GM23338 (cell line): ENCODE data around the gene STAB2. TPM values are rescaled to one million over a fixed set of nuclear protein-coding genes. Genes with fewer than 3 reads are reported as not detected.

ENCODE experiments used
- ATAC-seq: fragments of 200-7000 bp; cut with Tn5 transposase; 3 replicates; pipeline ENCODE4 v1.9.1; 2020
- DNase-seq: peaks from one replicate; pipeline ENCODE4 v3.0.0-alpha.2; 2015; ENCODE audit warnings: low spot score
- H2AFZ ChIP-seq: fragments of 200-600 bp; sonication (generic); 2 replicates; pipeline ENCODE4 v1.8.0; 2016; ENCODE audit warnings: antibody characterized with exemption, mild to moderate bottlenecking, moderate library complexity
- H3F3A ChIP-seq: fragments of 200-600 bp; sonication (generic); replicated peaks from 2 replicates; pipeline ENCODE4 v1.8.0; 2017; ENCODE audit warnings: antibody characterized with exemption, mixed run types, low read depth
- H3K27ac ChIP-seq: fragments of 200-600 bp; sonication (generic); 2 replicates; pipeline ENCODE4 v1.6.1; 2016; ENCODE audit warnings: low read depth
- H3K27me3 ChIP-seq: fragments of 200-600 bp; sonication (generic); 2 replicates; pipeline ENCODE4 v1.8.0; 2016; ENCODE audit warnings: mild to moderate bottlenecking, mixed run types, moderate library complexity; ENCODE audit not compliant: insufficient read depth
- H3K36me3 ChIP-seq: fragments of 200-600 bp; sonication (generic); 2 replicates; pipeline ENCODE4 v1.8.0; 2016; ENCODE audit warnings: mild to moderate bottlenecking; ENCODE audit not compliant: insufficient read depth
- H3K4me1 ChIP-seq: fragments of 200-600 bp; sonication (generic); 2 replicates; pipeline ENCODE4 v1.8.0; 2016; ENCODE audit warnings: mild to moderate bottlenecking, moderate library complexity; ENCODE audit not compliant: insufficient read depth
- H3K4me2 ChIP-seq: fragments of 200-600 bp; sonication (generic); 2 replicates; pipeline ENCODE4 v1.7.1; 2017; ENCODE audit warnings: mixed run types
- H3K4me3 ChIP-seq: fragments of 200-600 bp; sonication (generic); 2 replicates; pipeline ENCODE4 v1.6.1; 2016; ENCODE audit warnings: mixed run types
- H3K79me2 ChIP-seq: fragments of 200-600 bp; sonication (generic); replicated peaks from 2 replicates; pipeline ENCODE4 v1.8.0; 2017; ENCODE audit warnings: mild to moderate bottlenecking; ENCODE audit not compliant: insufficient read depth
- H3K9me2 ChIP-seq: fragments of 200-600 bp; sonication (generic); 2 replicates; pipeline ENCODE4 v1.8.0; 2017; ENCODE audit not compliant: insufficient read depth
- H4K20me1 ChIP-seq: fragments of 200-600 bp; sonication (generic); replicated peaks from 2 replicates; pipeline ENCODE4 v1.8.0; 2017; ENCODE audit warnings: mild to moderate bottlenecking; ENCODE audit not compliant: insufficient read depth
- H3K27ac Mint-ChIP-seq: 2 replicates; pipeline ENCODE4 v1.8.0; 2020; ENCODE audit warnings: inconsistent platforms, mild to moderate bottlenecking, moderate library complexity, mixed read lengths
- H3K27me3 Mint-ChIP-seq: 3 replicates; pipeline ENCODE4 v1.8.0; 2022; ENCODE audit warnings: low read depth, mild to moderate bottlenecking, moderate library complexity, mixed read lengths, inconsistent platforms; ENCODE audit not compliant: insufficient read depth, poor library complexity
- H3K36me3 Mint-ChIP-seq: 3 replicates; pipeline ENCODE4 v1.8.0; 2021; ENCODE audit warnings: low read depth, mild to moderate bottlenecking, inconsistent platforms, moderate library complexity, mixed read lengths
- H3K4me1 Mint-ChIP-seq: 3 replicates; pipeline ENCODE4 v1.8.0; 2020; ENCODE audit warnings: mild to moderate bottlenecking, inconsistent platforms, mixed read lengths
- H3K4me3 Mint-ChIP-seq: 3 replicates; pipeline ENCODE4 v1.8.0; 2021; ENCODE audit warnings: moderate library complexity, mild to moderate bottlenecking, inconsistent platforms, mixed read lengths
- H3K9me3 Mint-ChIP-seq: 3 replicates; pipeline ENCODE4 v1.8.0; 2020; ENCODE audit warnings: moderate library complexity, mild to moderate bottlenecking, inconsistent platforms, mixed read lengths
- CREB1 ChIP-seq: fragments of 250-450 bp; sonication (Bioruptor Pico); IDR thresholded peaks from 2 replicates; pipeline ENCODE4 v1.5.0; 2020; ENCODE audit warnings: low read depth, mild to moderate bottlenecking, moderate library complexity
- EZH2phosphoT487 ChIP-seq: fragments of 200-600 bp; sonication (generic); IDR thresholded peaks from one replicate; pipeline ENCODE4 v1.8.1; 2018; ENCODE audit warnings: antibody characterized with exemption; ENCODE audit not compliant: unreplicated experiment
- JUNB ChIP-seq: IDR thresholded peaks from one replicate; pipeline ENCODE4 v1.6.1; 2016; ENCODE audit warnings: antibody characterized with exemption; ENCODE audit not compliant: unreplicated experiment
- POLR2AphosphoS5 ChIP-seq: IDR thresholded peaks from 2 replicates; pipeline ENCODE4 v1.6.1; 2016; ENCODE audit warnings: antibody characterized with exemption, low read depth
- STAT1 ChIP-seq: IDR thresholded peaks from one replicate; pipeline ENCODE4 v1.6.1; 2016; ENCODE audit warnings: antibody characterized with exemption; ENCODE audit not compliant: unreplicated experiment
- ZNF114 ChIP-seq: fragments of 250-450 bp; sonication (Bioruptor Pico); IDR thresholded peaks from 2 replicates; pipeline ENCODE4 v1.5.0; 2020; ENCODE audit warnings: mild to moderate bottlenecking, moderate library complexity
- ZNF331 ChIP-seq: fragments of 250-450 bp; sonication (Bioruptor Pico); IDR thresholded peaks from 2 replicates; pipeline ENCODE4 v1.5.0; 2020; ENCODE audit warnings: low read depth, mild to moderate bottlenecking, moderate library complexity
- polyA plus RNA-seq: library from polyadenylated mRNA; unstranded; fragments of >200 nt; fragmentation: Nextera tagmentation; extraction: Ambion mirVana; gene quantifications from 2 replicates; pipeline ENCODE4 v1.2.1, GENCODE V29; 2016
- total RNA-seq: library from RNA; depleted of rRNA; stranded (reverse); fragments of >200 nt; shearing (Covaris generic); gene quantifications from 2 replicates; pipeline ENCODE4 v1.2.3, GENCODE V29; 2014
- TF ChIP-seq, protein P1 (sequence below): IDR thresholded peaks from one replicate; pipeline ENCODE4 v1.6.1; 2018; ENCODE audit warnings: antibody characterized with exemption; ENCODE audit not compliant: unreplicated experiment
- TF ChIP-seq, protein P2 (sequence below): fragments of 250-450 bp; sonication (Bioruptor Pico); IDR thresholded peaks from 2 replicates; pipeline ENCODE4 v1.5.0; 2020; ENCODE audit warnings: mild to moderate bottlenecking, moderate library complexity
- TF ChIP-seq, protein P3 (sequence below), 2 experiments: fragments of 200-600 bp in 1 of 2; sonication (generic) in 1 of 2; conservative IDR thresholded peaks; 2 replicates each; pipeline versions ENCODE4 v1.5.1 to v1.6.1; 2016 to 2017; ENCODE audit warnings: antibody characterized with exemption in 2 of 2, low read depth in 2 of 2, mild to moderate bottlenecking in 2 of 2, moderate library complexity in 1 of 2

Gene STAB2
- total and polyA plus RNA-seq, 2 experiments from 2014 or later = 0.14 TPM; not detected in 1

DNA sequence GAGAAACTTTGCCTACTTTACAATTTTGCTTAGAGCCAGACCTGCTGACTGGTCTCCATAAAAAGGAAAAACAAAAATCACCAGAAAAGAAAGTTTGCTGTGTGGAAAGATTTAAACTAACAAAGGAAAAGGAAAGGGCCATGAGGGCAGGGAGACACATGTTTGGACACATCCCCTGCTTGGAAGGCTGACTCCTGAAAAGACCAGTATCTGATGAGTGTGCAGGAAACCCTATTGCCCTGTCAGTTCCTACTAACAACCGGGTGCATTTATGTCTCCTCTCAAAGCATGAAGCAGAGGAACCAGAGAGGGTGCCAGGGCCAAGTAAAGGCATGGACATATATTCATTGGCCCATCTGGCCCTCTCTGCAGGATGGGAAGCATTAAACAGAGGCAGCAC, 7.0 kb upstream of the STAB2 start (continued):
- TF ChIP-seq, protein P1, sequence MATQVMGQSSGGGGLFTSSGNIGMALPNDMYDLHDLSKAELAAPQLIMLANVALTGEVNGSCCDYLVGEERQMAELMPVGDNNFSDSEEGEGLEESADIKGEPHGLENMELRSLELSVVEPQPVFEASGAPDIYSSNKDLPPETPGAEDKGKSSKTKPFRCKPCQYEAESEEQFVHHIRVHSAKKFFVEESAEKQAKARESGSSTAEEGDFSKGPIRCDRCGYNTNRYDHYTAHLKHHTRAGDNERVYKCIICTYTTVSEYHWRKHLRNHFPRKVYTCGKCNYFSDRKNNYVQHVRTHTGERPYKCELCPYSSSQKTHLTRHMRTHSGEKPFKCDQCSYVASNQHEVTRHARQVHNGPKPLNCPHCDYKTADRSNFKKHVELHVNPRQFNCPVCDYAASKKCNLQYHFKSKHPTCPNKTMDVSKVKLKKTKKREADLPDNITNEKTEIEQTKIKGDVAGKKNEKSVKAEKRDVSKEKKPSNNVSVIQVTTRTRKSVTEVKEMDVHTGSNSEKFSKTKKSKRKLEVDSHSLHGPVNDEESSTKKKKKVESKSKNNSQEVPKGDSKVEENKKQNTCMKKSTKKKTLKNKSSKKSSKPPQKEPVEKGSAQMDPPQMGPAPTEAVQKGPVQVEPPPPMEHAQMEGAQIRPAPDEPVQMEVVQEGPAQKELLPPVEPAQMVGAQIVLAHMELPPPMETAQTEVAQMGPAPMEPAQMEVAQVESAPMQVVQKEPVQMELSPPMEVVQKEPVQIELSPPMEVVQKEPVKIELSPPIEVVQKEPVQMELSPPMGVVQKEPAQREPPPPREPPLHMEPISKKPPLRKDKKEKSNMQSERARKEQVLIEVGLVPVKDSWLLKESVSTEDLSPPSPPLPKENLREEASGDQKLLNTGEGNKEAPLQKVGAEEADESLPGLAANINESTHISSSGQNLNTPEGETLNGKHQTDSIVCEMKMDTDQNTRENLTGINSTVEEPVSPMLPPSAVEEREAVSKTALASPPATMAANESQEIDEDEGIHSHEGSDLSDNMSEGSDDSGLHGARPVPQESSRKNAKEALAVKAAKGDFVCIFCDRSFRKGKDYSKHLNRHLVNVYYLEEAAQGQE = no peak
- TF ChIP-seq STAT1 (no peak), EZH2phosphoT487 (no peak), ZNF331 (CRISPR knock-in tag) (no peak), JUNB (no peak), CREB1 (CRISPR knock-in tag) (no peak), POLR2AphosphoS5 (no peak)

DNA sequence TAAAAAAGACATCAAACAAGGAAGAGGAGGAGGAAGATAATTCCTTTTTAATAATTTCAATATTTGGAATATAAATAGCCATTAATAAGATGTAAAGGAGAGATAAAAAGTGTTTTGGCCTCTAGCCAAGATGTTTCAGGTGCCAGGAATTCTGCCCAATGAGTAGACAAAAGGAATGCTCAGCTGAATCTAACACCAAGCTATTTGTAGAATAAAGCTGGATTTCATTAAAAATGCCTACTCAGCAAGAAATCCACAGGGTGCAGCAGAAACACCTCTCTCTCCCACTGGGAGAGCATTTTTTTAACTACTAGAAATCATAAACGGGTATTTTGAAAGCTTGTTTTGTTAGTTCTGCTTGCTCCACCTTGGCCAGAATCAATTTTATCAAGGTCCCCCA, 4.1 kb upstream of the STAB2 start:
- peaks cover 2% of the 10 kb centered on the region for H3K27me3 Mint-ChIP-seq
- no peaks in the 10 kb centered on the region for H3K36me3 Mint-ChIP-seq
- no peaks in the 10 kb centered on the region for H3K79me2 ChIP-seq
- H3K4me1 Mint-ChIP-seq = peaks cover 6% of the 10 kb centered on the region
- no peak overlapping the region for H3K27ac ChIP-seq
- H3K9me3 Mint-ChIP-seq = no peaks in the 10 kb centered on the region
- H2AFZ ChIP-seq = no peak overlapping the region
- H3K9me2 ChIP-seq = no peaks in the 10 kb centered on the region
- no peak overlapping the region for H3K4me3 Mint-ChIP-seq
- no peaks in the 10 kb centered on the region for H3F3A ChIP-seq
- H3K27me3 ChIP-seq = no peaks in the 10 kb centered on the region
- H4K20me1 ChIP-seq = no peaks in the 10 kb centered on the region
- DNase-seq (no peak), ATAC-seq (no peak)
- no peak overlapping the region for H3K4me2 ChIP-seq
- H3K27ac Mint-ChIP-seq = no peak overlapping the region
- no peaks in the 10 kb centered on the region; the same call in 1 of the 2 replicates for H3K4me1 ChIP-seq
- H3K4me3 ChIP-seq = no peak overlapping the region
- H3K36me3 ChIP-seq = no peaks in the 10 kb centered on the region
- TF ChIP-seq, protein P1 = no peak
- TF ChIP-seq ZNF114 (no peak), JUNB (no peak), POLR2AphosphoS5 (no peak), CREB1 (CRISPR knock-in tag) (no peak)
- TF ChIP-seq, protein P2, sequence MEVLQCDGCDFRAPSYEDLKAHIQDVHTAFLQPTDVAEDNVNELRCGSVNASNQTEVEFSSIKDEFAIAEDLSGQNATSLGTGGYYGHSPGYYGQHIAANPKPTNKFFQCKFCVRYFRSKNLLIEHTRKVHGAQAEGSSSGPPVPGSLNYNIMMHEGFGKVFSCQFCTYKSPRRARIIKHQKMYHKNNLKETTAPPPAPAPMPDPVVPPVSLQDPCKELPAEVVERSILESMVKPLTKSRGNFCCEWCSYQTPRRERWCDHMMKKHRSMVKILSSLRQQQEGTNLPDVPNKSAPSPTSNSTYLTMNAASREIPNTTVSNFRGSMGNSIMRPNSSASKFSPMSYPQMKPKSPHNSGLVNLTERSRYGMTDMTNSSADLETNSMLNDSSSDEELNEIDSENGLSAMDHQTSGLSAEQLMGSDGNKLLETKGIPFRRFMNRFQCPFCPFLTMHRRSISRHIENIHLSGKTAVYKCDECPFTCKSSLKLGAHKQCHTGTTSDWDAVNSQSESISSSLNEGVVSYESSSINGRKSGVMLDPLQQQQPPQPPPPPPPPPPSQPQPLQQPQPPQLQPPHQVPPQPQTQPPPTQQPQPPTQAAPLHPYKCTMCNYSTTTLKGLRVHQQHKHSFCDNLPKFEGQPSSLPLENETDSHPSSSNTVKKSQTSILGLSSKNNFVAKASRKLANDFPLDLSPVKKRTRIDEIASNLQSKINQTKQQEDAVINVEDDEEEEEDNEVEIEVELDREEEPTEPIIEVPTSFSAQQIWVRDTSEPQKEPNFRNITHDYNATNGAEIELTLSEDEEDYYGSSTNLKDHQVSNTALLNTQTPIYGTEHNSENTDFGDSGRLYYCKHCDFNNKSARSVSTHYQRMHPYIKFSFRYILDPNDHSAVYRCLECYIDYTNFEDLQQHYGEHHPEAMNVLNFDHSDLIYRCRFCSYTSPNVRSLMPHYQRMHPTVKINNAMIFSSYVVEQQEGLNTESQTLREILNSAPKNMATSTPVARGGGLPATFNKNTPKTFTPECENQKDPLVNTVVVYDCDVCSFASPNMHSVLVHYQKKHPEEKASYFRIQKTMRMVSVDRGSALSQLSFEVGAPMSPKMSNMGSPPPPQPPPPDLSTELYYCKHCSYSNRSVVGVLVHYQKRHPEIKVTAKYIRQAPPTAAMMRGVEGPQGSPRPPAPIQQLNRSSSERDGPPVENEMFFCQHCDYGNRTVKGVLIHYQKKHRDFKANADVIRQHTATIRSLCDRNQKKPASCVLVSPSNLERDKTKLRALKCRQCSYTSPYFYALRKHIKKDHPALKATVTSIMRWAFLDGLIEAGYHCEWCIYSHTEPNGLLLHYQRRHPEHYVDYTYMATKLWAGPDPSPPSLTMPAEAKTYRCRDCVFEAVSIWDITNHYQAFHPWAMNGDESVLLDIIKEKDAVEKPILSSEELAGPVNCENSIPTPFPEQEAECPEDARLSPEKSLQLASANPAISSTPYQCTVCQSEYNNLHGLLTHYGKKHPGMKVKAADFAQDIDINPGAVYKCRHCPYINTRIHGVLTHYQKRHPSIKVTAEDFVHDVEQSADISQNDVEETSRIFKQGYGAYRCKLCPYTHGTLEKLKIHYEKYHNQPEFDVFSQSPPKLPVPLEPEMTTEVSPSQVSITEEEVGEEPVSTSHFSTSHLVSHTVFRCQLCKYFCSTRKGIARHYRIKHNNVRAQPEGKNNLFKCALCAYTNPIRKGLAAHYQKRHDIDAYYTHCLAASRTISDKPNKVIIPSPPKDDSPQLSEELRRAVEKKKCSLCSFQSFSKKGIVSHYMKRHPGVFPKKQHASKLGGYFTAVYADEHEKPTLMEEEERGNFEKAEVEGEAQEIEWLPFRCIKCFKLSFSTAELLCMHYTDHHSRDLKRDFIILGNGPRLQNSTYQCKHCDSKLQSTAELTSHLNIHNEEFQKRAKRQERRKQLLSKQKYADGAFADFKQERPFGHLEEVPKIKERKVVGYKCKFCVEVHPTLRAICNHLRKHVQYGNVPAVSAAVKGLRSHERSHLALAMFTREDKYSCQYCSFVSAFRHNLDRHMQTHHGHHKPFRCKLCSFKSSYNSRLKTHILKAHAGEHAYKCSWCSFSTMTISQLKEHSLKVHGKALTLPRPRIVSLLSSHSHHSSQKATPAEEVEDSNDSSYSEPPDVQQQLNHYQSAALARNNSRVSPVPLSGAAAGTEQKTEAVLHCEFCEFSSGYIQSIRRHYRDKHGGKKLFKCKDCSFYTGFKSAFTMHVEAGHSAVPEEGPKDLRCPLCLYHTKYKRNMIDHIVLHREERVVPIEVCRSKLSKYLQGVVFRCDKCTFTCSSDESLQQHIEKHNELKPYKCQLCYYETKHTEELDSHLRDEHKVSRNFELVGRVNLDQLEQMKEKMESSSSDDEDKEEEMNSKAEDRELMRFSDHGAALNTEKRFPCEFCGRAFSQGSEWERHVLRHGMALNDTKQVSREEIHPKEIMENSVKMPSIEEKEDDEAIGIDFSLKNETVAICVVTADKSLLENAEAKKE (CRISPR knock-in tag) = no peak
- TF ChIP-seq, protein P3, sequence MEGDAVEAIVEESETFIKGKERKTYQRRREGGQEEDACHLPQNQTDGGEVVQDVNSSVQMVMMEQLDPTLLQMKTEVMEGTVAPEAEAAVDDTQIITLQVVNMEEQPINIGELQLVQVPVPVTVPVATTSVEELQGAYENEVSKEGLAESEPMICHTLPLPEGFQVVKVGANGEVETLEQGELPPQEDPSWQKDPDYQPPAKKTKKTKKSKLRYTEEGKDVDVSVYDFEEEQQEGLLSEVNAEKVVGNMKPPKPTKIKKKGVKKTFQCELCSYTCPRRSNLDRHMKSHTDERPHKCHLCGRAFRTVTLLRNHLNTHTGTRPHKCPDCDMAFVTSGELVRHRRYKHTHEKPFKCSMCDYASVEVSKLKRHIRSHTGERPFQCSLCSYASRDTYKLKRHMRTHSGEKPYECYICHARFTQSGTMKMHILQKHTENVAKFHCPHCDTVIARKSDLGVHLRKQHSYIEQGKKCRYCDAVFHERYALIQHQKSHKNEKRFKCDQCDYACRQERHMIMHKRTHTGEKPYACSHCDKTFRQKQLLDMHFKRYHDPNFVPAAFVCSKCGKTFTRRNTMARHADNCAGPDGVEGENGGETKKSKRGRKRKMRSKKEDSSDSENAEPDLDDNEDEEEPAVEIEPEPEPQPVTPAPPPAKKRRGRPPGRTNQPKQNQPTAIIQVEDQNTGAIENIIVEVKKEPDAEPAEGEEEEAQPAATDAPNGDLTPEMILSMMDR (conservative IDR thresholded peaks at IDR 0.05; ENCODE audit: low read depth in 2 of 2) = no peak
